Caco-2 (cell line): ENCODE results near the gene KCNG1. TPM values are rescaled to one million over a fixed set of nuclear protein-coding genes. Genes with fewer than 3 reads are reported as not detected.

Experiments
- BruUV-seq: library from RNA; stranded (reverse); fragments of 400-500 nt; replicated peaks from 2 replicates; lab custom pipeline; 2021; lab: Mats Ljungman, UMichigan
- CTCF ChIA-PET: fragments of 300-600 bp; sonication (Branson Sonifier 250); formaldehyde crosslinking; loops from one replicate; lab custom pipeline; 2022; ENCODE audit warnings: antibody characterized with exemption; lab: Charles Lee
- POLR2A ChIA-PET: fragments of 300-600 bp; sonication (Branson Sonifier 250); formaldehyde crosslinking; loops from one replicate; lab custom pipeline; 2022; ENCODE audit warnings: antibody characterized with exemption; lab: Charles Lee
- DNase-seq, 2 experiments: peaks; one replicate each; pipeline versions ENCODE4 v3.0.0 to v3.0.0-alpha.2; 2020 to 2022
- H3K27me3 ChIP-seq: replicated peaks from 2 replicates; pipeline ENCODE4 v1.6.0; 2011; ENCODE audit warnings: low read length; ENCODE audit not compliant: control insufficient read depth, insufficient read depth
- H3K36me3 ChIP-seq: 2 replicates; pipeline ENCODE4 v1.5.1; 2011; ENCODE audit warnings: low read length; ENCODE audit not compliant: control insufficient read depth, insufficient read depth
- H3K4me1 ChIP-seq: fragments of 250-450 bp; sonication (Bioruptor Pico); 2 replicates; pipeline ENCODE4 v1.5.1; 2020; ENCODE audit warnings: mild to moderate bottlenecking
- H3K4me3 ChIP-seq: 2 replicates; pipeline ENCODE4 v1.5.1; 2011; ENCODE audit warnings: low read depth, mild to moderate bottlenecking, control low read depth, low read length
- H3K9me3 ChIP-seq: fragments of 250-450 bp; sonication (Bioruptor Pico); 2 replicates; pipeline ENCODE4 v1.5.1; 2020; ENCODE audit warnings: mild to moderate bottlenecking, moderate library complexity
- H3K27ac Mint-ChIP-seq: one replicate; pipeline ENCODE4 v1.8.0; 2022; ENCODE audit warnings: mixed read lengths; ENCODE audit not compliant: unreplicated experiment
- H3K27me3 Mint-ChIP-seq: one replicate; pipeline ENCODE4 v1.8.0; 2022; ENCODE audit warnings: mixed read lengths; ENCODE audit not compliant: insufficient read depth, unreplicated experiment
- H3K36me3 Mint-ChIP-seq: one replicate; pipeline ENCODE4 v1.8.0; 2022; ENCODE audit warnings: mild to moderate bottlenecking, mixed read lengths; ENCODE audit not compliant: insufficient read depth, unreplicated experiment
- H3K4me1 Mint-ChIP-seq: one replicate; pipeline ENCODE4 v1.8.0; 2022; ENCODE audit warnings: low read depth, mixed read lengths; ENCODE audit not compliant: unreplicated experiment
- H3K4me3 Mint-ChIP-seq: one replicate; pipeline ENCODE4 v1.8.0; 2022; ENCODE audit warnings: mild to moderate bottlenecking, moderate library complexity, mixed read lengths; ENCODE audit not compliant: unreplicated experiment
- H3K9me3 Mint-ChIP-seq: one replicate; pipeline ENCODE4 v1.8.0; 2022; ENCODE audit warnings: mixed read lengths; ENCODE audit not compliant: unreplicated experiment
- intact Hi-C: fragments of 100-400 bp; cut with micrococcal nuclease; formaldehyde crosslinking; loops from one replicate; pipeline ENCODE4 v1.10.0; 2022; ENCODE audit not compliant: unreplicated experiment
- total RNA-seq: library from RNA; stranded (reverse); gene quantifications from 2 replicates; pipeline ENCODE4 v1.2.3, GENCODE V29; 2022
- TF ChIP-seq, protein P1 (sequence below), 2 experiments: fragments of 200-600 bp in 1 of 2; IDR thresholded peaks; 1 replicate in 1 of 2; 2 replicates in 1 of 2; pipeline versions ENCODE4 v1.5.1 to v1.8.0; 2011 to 2022; ENCODE audit warnings: antibody characterized with exemption in 1 of 2, control low read depth in 1 of 2, inconsistent platforms in 1 of 2, low read depth in 1 of 2, low read length in 1 of 2, mild to moderate bottlenecking in 1 of 2, moderate library complexity in 1 of 2; ENCODE audit not compliant: insufficient read depth in 1 of 2, severe bottlenecking in 1 of 2, unreplicated experiment in 1 of 2

Gene KCNG1
- total RNA-seq, 1 experiment from 2014 or later: 1.5 TPM

DNA sequence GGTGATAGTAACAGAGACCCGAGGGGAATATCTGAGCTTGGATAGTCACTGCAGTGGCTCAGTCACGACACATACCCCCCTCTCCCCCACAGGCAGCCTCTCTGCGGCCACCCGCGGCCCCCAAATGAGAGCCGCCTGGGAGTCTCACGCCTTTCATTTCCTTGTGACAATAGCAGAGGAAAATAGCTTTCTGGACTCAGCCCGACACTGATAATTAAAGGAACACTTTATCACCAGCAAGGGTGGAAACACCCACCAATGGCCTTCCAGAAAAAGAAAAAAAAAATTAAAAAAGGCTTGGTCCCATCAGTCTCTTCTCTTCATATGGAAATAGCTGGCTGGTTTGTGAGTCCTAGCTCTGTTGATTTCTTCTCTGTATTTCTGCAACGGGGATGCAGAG, 35.1 kb upstream of the KCNG1 start:
- CTCF ChIA-PET: no interaction called here

DNA sequence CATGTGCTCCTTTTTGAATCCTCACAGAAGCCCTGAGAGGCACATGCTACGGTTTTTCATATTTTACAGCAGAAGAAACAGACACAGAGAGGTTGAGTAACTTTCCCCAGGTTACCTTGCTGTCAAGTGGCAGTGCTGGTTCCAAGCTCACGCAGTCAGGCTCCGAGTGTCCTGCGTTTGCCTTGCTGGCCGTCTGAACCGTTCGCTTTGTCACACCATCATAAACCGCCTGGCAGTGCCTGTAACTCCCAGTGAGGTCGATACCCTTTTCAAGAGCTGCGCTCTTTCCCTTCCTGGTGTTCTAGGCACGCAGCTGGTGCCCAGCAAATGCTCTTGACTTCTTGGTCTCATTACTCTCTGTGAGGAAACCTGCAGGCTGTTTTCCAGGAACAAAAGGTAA, 31.3 kb upstream of the KCNG1 start:
- no TSS peak for BruUV-seq
- Mint-ChIP-seq H3K27ac (no peak overlapping the region), H3K4me1 (no peaks in the 10 kb centered on the region), H3K27me3 (peaks cover 31% of the 10 kb centered on the region), H3K36me3 (no peaks in the 10 kb centered on the region), H3K4me3 (no peak overlapping the region), H3K9me3 (no peaks in the 10 kb centered on the region)
- intact Hi-C loops: no loop called here
- H3K4me1 ChIP-seq: no peaks in the 10 kb centered on the region
- POLR2A ChIA-PET: no interaction called here
- peaks cover 1% of the 10 kb centered on the region for H3K27me3 ChIP-seq
- H3K36me3 ChIP-seq: no peaks in the 10 kb centered on the region
- DNase-seq: no peak
- TF ChIP-seq, protein P1, sequence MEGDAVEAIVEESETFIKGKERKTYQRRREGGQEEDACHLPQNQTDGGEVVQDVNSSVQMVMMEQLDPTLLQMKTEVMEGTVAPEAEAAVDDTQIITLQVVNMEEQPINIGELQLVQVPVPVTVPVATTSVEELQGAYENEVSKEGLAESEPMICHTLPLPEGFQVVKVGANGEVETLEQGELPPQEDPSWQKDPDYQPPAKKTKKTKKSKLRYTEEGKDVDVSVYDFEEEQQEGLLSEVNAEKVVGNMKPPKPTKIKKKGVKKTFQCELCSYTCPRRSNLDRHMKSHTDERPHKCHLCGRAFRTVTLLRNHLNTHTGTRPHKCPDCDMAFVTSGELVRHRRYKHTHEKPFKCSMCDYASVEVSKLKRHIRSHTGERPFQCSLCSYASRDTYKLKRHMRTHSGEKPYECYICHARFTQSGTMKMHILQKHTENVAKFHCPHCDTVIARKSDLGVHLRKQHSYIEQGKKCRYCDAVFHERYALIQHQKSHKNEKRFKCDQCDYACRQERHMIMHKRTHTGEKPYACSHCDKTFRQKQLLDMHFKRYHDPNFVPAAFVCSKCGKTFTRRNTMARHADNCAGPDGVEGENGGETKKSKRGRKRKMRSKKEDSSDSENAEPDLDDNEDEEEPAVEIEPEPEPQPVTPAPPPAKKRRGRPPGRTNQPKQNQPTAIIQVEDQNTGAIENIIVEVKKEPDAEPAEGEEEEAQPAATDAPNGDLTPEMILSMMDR (IDR thresholded peaks at IDR 0.05; ENCODE audit: insufficient read depth in 1 of 2, low read depth in 1 of 2, low read length in 1 of 2, severe bottlenecking in 1 of 2, unreplicated experiment in 1 of 2): no peak
- CTCF ChIA-PET: no interaction called here
- no peaks in the 10 kb centered on the region for H3K9me3 ChIP-seq
- H3K4me3 ChIP-seq: no peak overlapping the region

More for the DNA sequence above, 35.1 kb upstream of the KCNG1 start:
- BruUV-seq: no TSS peak
- TF ChIP-seq, protein P1 (IDR thresholded peaks at IDR 0.05; ENCODE audit: insufficient read depth in 1 of 2, low read depth in 1 of 2, low read length in 1 of 2, severe bottlenecking in 1 of 2, unreplicated experiment in 1 of 2): no peak
- intact Hi-C loops: loop anchor here (5.0 kb wide), 1 partner anchor 104 kb away; no protein-coding TSS in a partner anchor
- POLR2A ChIA-PET: no interaction called here
- Mint-ChIP-seq H3K9me3 (no peaks in the 10 kb centered on the region), H3K4me3 (no peak overlapping the region), H3K27me3 (peaks cover 35% of the 10 kb centered on the region), H3K27ac (no peak overlapping the region), H3K36me3 (no peaks in the 10 kb centered on the region), H3K4me1 (no peaks in the 10 kb centered on the region)
- Histone ChIP-seq H3K27me3 (peaks cover 1% of the 10 kb centered on the region; the same call in 1 of the 2 replicates), H3K4me1 (no peaks in the 10 kb centered on the region), H3K36me3 (no peaks in the 10 kb centered on the region), H3K4me3 (no peak overlapping the region), H3K9me3 (no peaks in the 10 kb centered on the region)
- no peak for DNase-seq

DNA sequence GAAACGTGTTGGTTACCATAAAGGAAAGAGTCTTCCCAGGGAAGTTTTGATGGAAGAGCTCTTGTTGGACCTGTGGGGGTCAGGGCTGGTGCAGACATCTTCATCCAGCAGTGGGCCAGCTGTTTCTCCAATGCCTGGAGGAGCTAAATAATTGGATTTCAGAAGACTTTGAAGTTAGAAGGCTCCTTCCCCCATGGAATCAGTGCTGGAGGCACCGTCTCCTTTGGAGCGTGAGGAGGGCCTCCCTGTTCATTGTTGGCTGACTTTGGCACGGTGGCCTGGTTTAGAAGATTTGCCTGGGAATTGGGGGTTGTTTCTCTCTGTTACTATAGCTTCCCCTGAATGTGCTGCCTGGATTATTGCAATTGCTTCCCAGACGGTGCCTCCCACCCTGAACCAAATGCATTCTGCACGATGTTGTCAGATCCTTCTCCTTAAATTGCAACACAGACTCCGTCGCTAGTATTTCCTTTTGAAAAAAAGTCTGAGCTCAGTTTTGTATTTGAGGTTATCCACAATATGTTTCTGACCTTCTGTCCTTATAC, 27.7 kb upstream of the KCNG1 start:
- intact Hi-C loops: no loop called here
- H3K27ac Mint-ChIP-seq: no peak overlapping the region
- Histone ChIP-seq H3K27me3 (no peaks in the 10 kb centered on the region; the same call in none of the 2 replicates), H3K4me1 (no peaks in the 10 kb centered on the region), H3K36me3 (no peaks in the 10 kb centered on the region), H3K9me3 (0 out of 2 replicates have a peak, but pooled peaks cover 3% of the 10 kb centered on the region), H3K4me3 (no peak overlapping the region)
- H3K4me1 Mint-ChIP-seq: no peaks in the 10 kb centered on the region
- H3K9me3 Mint-ChIP-seq: peaks cover 11% of the 10 kb centered on the region
- no TSS peak for BruUV-seq
- POLR2A ChIA-PET: no interaction called here
- H3K27me3 Mint-ChIP-seq: peaks cover 31% of the 10 kb centered on the region
- no peak overlapping the region for H3K4me3 Mint-ChIP-seq
- no peaks in the 10 kb centered on the region for H3K36me3 Mint-ChIP-seq
- CTCF ChIA-PET: interaction anchor here (1.2 to 1.5 kb wide), 3 partner anchors 8 to 63 kb away, joined by 3 to 8 read pairs (median 4); no protein-coding TSS in a partner anchor
- TF ChIP-seq, protein P1 (IDR thresholded peaks at IDR 0.05; ENCODE audit: insufficient read depth in 1 of 2, low read depth in 1 of 2, low read length in 1 of 2, severe bottlenecking in 1 of 2, unreplicated experiment in 1 of 2): no peak
- peak in 1 of 2 experiments; percentile 40 for DNase-seq
